Mesenchymal stem cell (in vitro differentiated cells and primary cell): ENCODE results near the gene SURF2.
A peak's percentile ranks its signal among the peaks of the same experiment; 100 is the strongest.

Source experiments
- DNase-seq: peaks from one replicate; pipeline ENCODE4 v3.0.0-alpha.2; 2013
- H2AFZ ChIP-seq: one replicate; pipeline ENCODE4 v1.6.1; 2013; ENCODE audit warnings: low read depth, mild to moderate bottlenecking, control low read depth, inconsistent platforms, low read length, moderate library complexity
- H2AK5ac ChIP-seq: 2 replicates; pipeline ENCODE4 v1.6.1; 2013; ENCODE audit warnings: low read length, moderate library complexity, mild to moderate bottlenecking, inconsistent platforms; ENCODE audit not compliant: severe bottlenecking
- H2BK120ac ChIP-seq: one replicate; pipeline ENCODE4 v1.6.1; 2013; ENCODE audit warnings: low read depth, mild to moderate bottlenecking, inconsistent platforms, low read length, moderate library complexity
- H2BK12ac ChIP-seq, 2 experiments: one replicate each; pipeline ENCODE4 v1.6.1; 2013; ENCODE audit warnings: inconsistent platforms in 2 of 2, low read length in 2 of 2, mild to moderate bottlenecking in 2 of 2, moderate library complexity in 2 of 2, control low read depth in 1 of 2
- H2BK15ac ChIP-seq: one replicate; pipeline ENCODE4 v1.6.1; 2013; ENCODE audit warnings: mild to moderate bottlenecking, low read depth, inconsistent platforms; ENCODE audit not compliant: poor library complexity, severe bottlenecking
- H2BK5ac ChIP-seq: 2 replicates; pipeline ENCODE4 v1.6.1; 2013; ENCODE audit warnings: low read depth, mild to moderate bottlenecking, low read length, control low read depth, inconsistent platforms; ENCODE audit not compliant: poor library complexity, severe bottlenecking
- H3K14ac ChIP-seq, 2 experiments: one replicate each; pipeline ENCODE4 v1.6.1; 2013; ENCODE audit warnings: inconsistent platforms in 2 of 2, low read length in 2 of 2, control low read depth in 1 of 2, mild to moderate bottlenecking in 1 of 2, moderate library complexity in 1 of 2
- H3K18ac ChIP-seq, 2 experiments: one replicate each; pipeline ENCODE4 v1.6.1; 2013; ENCODE audit warnings: inconsistent platforms in 2 of 2, low read length in 2 of 2, control low read depth in 1 of 2, low read depth in 1 of 2, mild to moderate bottlenecking in 1 of 2
- H3K23ac ChIP-seq, 2 experiments: one replicate each; pipeline ENCODE4 v1.6.1; 2013; ENCODE audit warnings: inconsistent platforms in 2 of 2, low read length in 2 of 2, mild to moderate bottlenecking in 2 of 2, moderate library complexity in 2 of 2, control low read depth in 1 of 2
- H3K27ac ChIP-seq: 2 replicates; pipeline ENCODE4 v1.5.1; 2013; ENCODE audit warnings: mild to moderate bottlenecking, moderate library complexity, low read length, control low read depth, inconsistent platforms; ENCODE audit not compliant: poor library complexity, severe bottlenecking
- H3K27me3 ChIP-seq, 2 experiments: 2 replicates each; pipeline versions ENCODE4 v1.6.1 to v1.7.0; 2013; ENCODE audit warnings: low read length in 2 of 2, mild to moderate bottlenecking in 2 of 2, moderate library complexity in 2 of 2, control low read depth in 1 of 2, inconsistent platforms in 1 of 2; ENCODE audit not compliant: control insufficient read depth in 1 of 2, insufficient read depth in 1 of 2
- H3K36me3 ChIP-seq, 2 experiments: 2 replicates each; pipeline versions ENCODE4 v1.6.1 to v1.7.0; 2013; ENCODE audit warnings: low read length in 2 of 2, control low read depth in 1 of 2, inconsistent platforms in 1 of 2, low read depth in 1 of 2, mild to moderate bottlenecking in 1 of 2; ENCODE audit not compliant: insufficient read depth in 2 of 2, control insufficient read depth in 1 of 2
- H3K4ac ChIP-seq, 2 experiments: one replicate each; pipeline ENCODE4 v1.6.1; 2013; ENCODE audit warnings: inconsistent platforms in 2 of 2, low read length in 2 of 2, mild to moderate bottlenecking in 2 of 2, moderate library complexity in 2 of 2, control low read depth in 1 of 2, low read depth in 1 of 2
- H3K4me1 ChIP-seq: 2 replicates; pipeline ENCODE4 v1.6.1; 2013; ENCODE audit warnings: low read depth, low read length, control low read depth; ENCODE audit not compliant: control insufficient read depth, insufficient read depth
- H3K4me2 ChIP-seq: 2 replicates; pipeline ENCODE4 v1.6.1; 2013; ENCODE audit warnings: low read length, mild to moderate bottlenecking, inconsistent platforms; ENCODE audit not compliant: poor library complexity, severe bottlenecking
- H3K4me3 ChIP-seq, 2 experiments: 2 replicates each; pipeline versions ENCODE4 v1.5.1 to v1.7.0; 2013; ENCODE audit warnings: low read length in 2 of 2, mild to moderate bottlenecking in 2 of 2, control low read depth in 1 of 2, low read depth in 1 of 2; ENCODE audit not compliant: insufficient read depth in 1 of 2
- H3K79me1 ChIP-seq: replicated peaks from 2 replicates; pipeline ENCODE4 v1.6.1; 2013; ENCODE audit warnings: mild to moderate bottlenecking, control low read depth, low read length, inconsistent platforms; ENCODE audit not compliant: poor library complexity, severe bottlenecking
- H3K9ac ChIP-seq: 2 replicates; pipeline ENCODE4 v1.7.0; 2013; ENCODE audit warnings: mild to moderate bottlenecking, low read length, moderate library complexity
- H3K9me3 ChIP-seq: 2 replicates; pipeline ENCODE4 v1.7.0; 2013; ENCODE audit warnings: mild to moderate bottlenecking, low read length; ENCODE audit not compliant: control insufficient read depth
- H4K8ac ChIP-seq: one replicate; pipeline ENCODE4 v1.6.1; 2013; ENCODE audit warnings: inconsistent platforms, mild to moderate bottlenecking, low read length, moderate library complexity
- H4K91ac ChIP-seq: one replicate; pipeline ENCODE4 v1.6.1; 2013; ENCODE audit warnings: mild to moderate bottlenecking, low read length, inconsistent platforms
- WGBS: methylation state at CpG from one replicate; pipeline ENCODE4 v1.1.7; 2013; ENCODE audit warnings: mixed read lengths; 5-methylcytosine and 5-hydroxymethylcytosine counted together

The SURF2 gene

DNA sequence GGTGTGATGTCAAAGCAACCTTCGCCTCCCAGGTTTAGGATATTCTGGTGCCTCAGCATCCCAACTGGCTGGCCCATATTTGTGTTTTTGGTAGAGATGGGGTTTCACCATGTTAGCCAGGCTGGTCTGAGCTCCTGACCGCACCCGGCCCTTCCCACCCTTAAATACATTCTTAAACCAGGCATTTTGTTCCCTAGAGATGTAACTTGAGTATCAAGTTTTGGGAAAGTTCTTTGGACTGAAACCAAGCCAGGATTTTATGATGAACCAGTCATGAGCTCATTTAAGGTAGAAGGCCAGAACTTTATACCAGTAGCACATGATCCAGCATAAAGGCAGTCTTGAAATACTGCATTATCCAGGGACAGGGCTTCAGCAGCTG lies 4.8 kb upstream of the SURF2 start:
- Histone ChIP-seq H3K27ac (no peak overlapping the region), H3K4ac (no peak overlapping the region), H2BK5ac (no peak overlapping the region), H3K4me3 (no peak overlapping the region), H3K18ac (no peak overlapping the region), H3K14ac (no peak overlapping the region), H2BK12ac (no peak overlapping the region), H3K4me2 (no peak overlapping the region), H4K8ac (no peak overlapping the region), H3K79me1 (peaks cover 11% of the 10 kb centered on the region), H2BK15ac (no peak overlapping the region), H3K9me3 (no peaks in the 10 kb centered on the region), H2BK120ac (no peak overlapping the region), H3K9ac (peak overlapping the region; percentile 100), H3K23ac (no peak overlapping the region), H2AFZ (no peak overlapping the region), H3K27me3 (no peaks in the 10 kb centered on the region), H3K4me1 (peaks cover 18% of the 10 kb centered on the region), H3K36me3 (peaks cover 52 to 58% of the 10 kb centered on the region in 2 experiments), H2AK5ac (no peak overlapping the region), H4K91ac (no peak overlapping the region)
- DNase-seq = no peak
- 67% methylated on average over 1 of the region's 3 CpGs for WGBS

DNA sequence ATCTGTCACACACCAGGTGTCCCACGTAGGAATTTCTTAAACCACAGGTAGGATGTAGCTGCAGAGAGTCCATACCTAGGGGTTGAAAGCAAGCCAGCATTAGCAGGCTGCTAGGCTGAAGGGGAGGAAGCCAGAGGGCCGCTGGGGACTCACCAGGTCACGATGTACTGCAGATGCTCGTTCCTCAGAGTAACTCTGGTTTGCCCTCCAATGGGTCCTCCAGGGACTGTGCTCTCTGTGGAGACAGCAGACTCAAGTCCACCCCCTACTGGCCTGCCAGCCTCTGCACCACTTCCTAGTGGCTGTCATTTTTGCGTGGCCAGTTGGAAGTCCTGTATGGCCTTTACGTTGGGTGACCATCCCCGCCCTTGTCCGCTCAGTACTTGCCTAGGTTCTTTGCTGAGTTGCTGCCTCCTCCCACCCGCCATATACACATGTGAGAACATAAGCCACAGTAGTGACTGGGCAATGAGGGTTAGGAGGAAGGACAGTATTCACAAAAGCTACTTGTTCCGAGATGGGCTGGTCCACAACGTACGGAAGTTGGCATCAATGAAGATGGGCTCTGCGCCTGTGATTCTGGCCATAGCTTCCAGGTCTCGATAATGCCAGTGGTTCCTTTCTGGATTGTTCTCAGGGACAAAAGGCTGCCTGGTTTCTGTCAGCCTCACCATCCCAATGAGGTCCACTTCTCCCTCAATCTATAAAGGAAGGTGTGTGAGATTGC lies 4.3 kb upstream of the SURF2 start:
- Histone ChIP-seq H3K4me2 (no peak overlapping the region), H3K9ac (peak overlapping the region; percentile 100), H2BK5ac (no peak overlapping the region), H3K14ac (no peak overlapping the region), H2AK5ac (no peak overlapping the region), H3K27ac (no peak overlapping the region), H3K36me3 (peaks cover 51 to 58% of the 10 kb centered on the region in 2 experiments), H2BK120ac (no peak overlapping the region), H3K4ac (no peak overlapping the region), H3K9me3 (no peaks in the 10 kb centered on the region), H4K91ac (no peak overlapping the region), H3K79me1 (peaks cover 15% of the 10 kb centered on the region), H3K4me3 (no peak overlapping the region), H3K23ac (no peak overlapping the region), H2AFZ (no peak overlapping the region), H2BK15ac (no peak overlapping the region), H2BK12ac (no peak overlapping the region), H4K8ac (no peak overlapping the region), H3K4me1 (peaks cover 18% of the 10 kb centered on the region), H3K18ac (no peak overlapping the region), H3K27me3 (no peaks in the 10 kb centered on the region)
- peak; percentile 66 for DNase-seq
- 82% methylated on average over 14 of the region's 14 CpGs for WGBS

DNA sequence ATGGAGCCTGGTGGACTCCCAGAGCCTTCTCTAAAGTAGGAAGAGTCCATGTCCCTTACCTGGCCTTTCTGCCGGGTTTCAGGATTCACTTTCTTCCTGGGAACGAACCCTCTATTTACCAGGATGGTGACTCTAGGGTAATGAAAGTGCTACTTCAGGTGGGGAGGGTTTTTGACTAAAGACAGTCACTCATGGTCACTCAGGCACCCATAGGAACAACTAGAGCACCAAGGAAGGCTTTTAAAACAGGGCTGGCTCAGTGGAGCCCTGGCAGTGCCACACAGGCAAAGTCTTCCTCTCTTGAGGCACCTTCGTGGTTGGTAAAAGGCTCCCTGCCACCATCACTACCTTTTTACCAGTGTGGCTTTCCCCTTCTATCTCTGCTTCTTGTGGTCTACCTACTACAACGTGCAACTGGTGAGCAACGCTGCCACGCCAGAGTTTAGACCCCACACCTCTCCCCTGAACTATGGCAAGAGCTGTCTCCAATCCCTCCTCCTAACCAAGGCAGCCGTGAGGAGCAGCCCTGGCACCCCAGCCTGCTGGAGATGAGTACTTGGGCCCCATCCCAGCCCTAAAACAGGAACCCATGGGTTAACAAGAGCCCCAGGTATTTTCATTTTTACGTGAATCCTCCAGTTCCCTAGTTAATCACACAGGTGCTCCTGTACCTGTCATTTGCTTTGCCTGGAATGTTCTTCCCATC lies 3.6 kb upstream of the SURF2 start:
- Histone ChIP-seq H3K36me3 (peaks cover 56 to 61% of the 10 kb centered on the region in 2 experiments), H3K4me1 (peaks cover 24% of the 10 kb centered on the region), H3K4ac (no peak overlapping the region), H2AK5ac (no peak overlapping the region), H2BK5ac (no peak overlapping the region), H3K27ac (no peak overlapping the region), H3K79me1 (peaks cover 20% of the 10 kb centered on the region), H2BK12ac (no peak overlapping the region), H4K8ac (no peak overlapping the region), H3K4me2 (no peak overlapping the region), H3K9me3 (no peaks in the 10 kb centered on the region), H3K4me3 (no peak overlapping the region), H3K23ac (no peak overlapping the region), H2BK120ac (no peak overlapping the region), H2AFZ (no peak overlapping the region), H3K18ac (no peak overlapping the region), H4K91ac (no peak overlapping the region), H3K14ac (no peak overlapping the region), H3K27me3 (no peaks in the 10 kb centered on the region), H3K9ac (peak overlapping the region; percentile 100), H2BK15ac (no peak overlapping the region)
- DNase-seq = no peak
- WGBS = 86% methylated on average over 8 of the region's 8 CpGs

DNA sequence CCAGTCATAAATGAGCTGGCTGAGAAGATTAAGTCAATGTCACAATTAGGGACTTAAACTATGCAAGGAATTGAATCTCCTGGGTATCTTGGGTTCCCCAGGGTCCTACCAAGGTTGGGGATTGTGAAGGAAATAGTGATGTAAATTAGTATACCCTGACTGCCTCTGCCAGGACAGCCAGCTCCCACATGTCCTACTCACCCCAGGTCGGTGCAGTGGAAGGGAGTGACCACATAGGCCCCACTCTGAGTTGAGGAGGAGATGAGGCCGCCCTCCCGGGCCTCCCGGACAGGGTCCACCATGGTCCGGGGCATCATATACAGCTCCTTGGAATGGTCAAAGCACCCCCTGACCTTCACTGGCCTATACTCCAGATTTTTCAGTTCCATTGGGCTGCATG lies 2.8 kb upstream of the SURF2 start:
- peaks cover 26% of the 10 kb centered on the region for H3K79me1 ChIP-seq
- no peak overlapping the region for H3K18ac ChIP-seq
- DNase-seq = no peak
- no peak overlapping the region for H2BK5ac ChIP-seq
- H2BK15ac ChIP-seq = peak overlapping the region; percentile 38
- peaks cover 61 to 64% of the 10 kb centered on the region in 2 experiments for H3K36me3 ChIP-seq
- H3K27me3 ChIP-seq = no peaks in the 10 kb centered on the region
- no peak overlapping the region for H4K91ac ChIP-seq
- H2BK120ac ChIP-seq = no peak overlapping the region
- no peak overlapping the region for H3K27ac ChIP-seq
- H3K4me3 ChIP-seq = no peak overlapping the region
- H2AFZ ChIP-seq = no peak overlapping the region
- peaks cover 28% of the 10 kb centered on the region for H3K4me1 ChIP-seq
- no peak overlapping the region for H4K8ac ChIP-seq
- H2AK5ac ChIP-seq = no peak overlapping the region
- no peak overlapping the region for H3K23ac ChIP-seq
- no peak overlapping the region for H3K4ac ChIP-seq
- H3K4me2 ChIP-seq = no peak overlapping the region
- H2BK12ac ChIP-seq = no peak overlapping the region
- H3K14ac ChIP-seq = no peak overlapping the region
- no peaks in the 10 kb centered on the region for H3K9me3 ChIP-seq
- WGBS = 94% methylated on average over 5 of the region's 5 CpGs
- H3K9ac ChIP-seq = peak overlapping the region; percentile 100
